H54 (cell line): ENCODE results near the gene UTP14C.

Experiments
- DNase-seq: peaks from one replicate; pipeline ENCODE4 v3.0.0; 2011; ENCODE audit warnings: low spot score, mixed read lengths; ENCODE audit not compliant: insufficient read length
- FAIRE-seq: peaks from 3 replicates; lab custom pipeline; 2011; peaks lifted over from hg19 to GRCh38; lab: Jason Lieb, UNC
- POLR2A ChIP-seq: IDR thresholded peaks from 2 replicates; pipeline ENCODE4 v1.6.1; 2011; ENCODE audit warnings: low read depth, mild to moderate bottlenecking, low read length

Gene UTP14C

GRCh38 chr13:51997641-51998330 lies 26.7 kb upstream of the UTP14C start:
- FAIRE-seq, result no peak
- TF ChIP-seq POLR2A, result no peak
- DNase-seq, result no peak

DNA sequence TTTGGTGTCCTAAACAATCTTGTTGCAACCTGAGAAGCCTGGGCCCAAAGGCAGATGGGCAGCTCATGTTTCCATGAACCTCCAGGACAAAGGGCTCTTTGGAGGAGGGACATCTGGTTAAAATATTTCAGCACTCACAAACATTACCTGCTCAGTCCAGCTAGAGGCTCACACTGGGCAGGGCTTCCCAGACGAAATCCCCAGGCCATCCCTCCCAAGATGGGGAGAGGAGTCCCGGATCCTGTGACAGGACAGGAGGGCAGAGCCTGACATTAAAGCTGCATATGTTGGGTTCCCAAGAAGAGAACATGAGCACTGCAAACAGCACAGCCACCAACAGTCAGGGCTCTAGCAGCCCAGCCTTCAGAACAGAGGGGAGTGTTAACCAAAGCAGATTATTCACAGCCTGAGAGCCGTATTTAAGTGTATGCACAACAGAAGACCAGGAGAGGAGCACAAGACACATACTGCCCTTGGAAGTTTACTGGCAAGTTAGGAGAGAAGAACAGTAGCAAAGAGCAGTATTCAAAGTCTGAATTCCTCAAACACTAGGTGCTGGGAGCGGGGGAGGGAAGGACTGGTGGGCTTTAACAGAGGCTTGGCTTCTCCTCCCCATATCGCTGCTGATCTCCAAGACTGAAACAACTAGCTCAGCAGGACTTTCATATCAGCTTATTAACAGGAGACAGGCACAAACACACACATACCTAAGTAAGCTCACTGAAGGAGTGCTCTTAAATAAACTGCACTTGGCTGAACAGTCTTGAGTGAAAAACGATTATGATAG lies 25.6 kb upstream of the UTP14C start:
- DNase-seq (no peak), FAIRE-seq (no peak)
- no peak for TF ChIP-seq POLR2A

DNA sequence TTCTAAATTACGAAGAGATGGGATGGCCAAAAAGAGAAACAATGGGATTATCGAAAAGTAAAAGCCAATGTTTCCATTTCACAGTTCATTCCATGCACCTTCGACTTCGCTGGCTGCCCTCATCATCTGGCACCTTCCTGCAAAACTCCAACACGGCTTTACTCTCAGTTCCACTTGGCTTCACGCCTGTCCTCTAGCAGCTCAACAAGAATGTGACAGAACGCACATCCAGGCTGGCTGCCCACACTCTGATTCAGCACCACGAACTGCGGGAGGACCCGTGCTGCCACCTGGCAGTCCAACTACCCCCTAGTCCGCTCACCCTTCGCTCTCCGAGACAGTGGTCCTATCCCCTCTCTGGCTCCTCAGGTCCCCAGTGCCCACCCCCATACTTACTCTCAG lies 25.0 kb upstream of the UTP14C start:
- DNase-seq (no peak), FAIRE-seq (no peak)
- no peak for TF ChIP-seq POLR2A

- FAIRE-seq (no peak), DNase-seq (no peak)
- TF ChIP-seq POLR2A, result no peak
Measured at GRCh38 chr13:51999921-52000320, 24.6 kb upstream of the UTP14C start.

GRCh38 chr13:52001120-52001731 lies 23.3 kb upstream of the UTP14C start:
- DNase-seq (peak; percentile 21), FAIRE-seq (no peak)
- no peak for TF ChIP-seq POLR2A

GRCh38 chr13:52002361-52002760 lies 22.1 kb upstream of the UTP14C start:
- DNase-seq (no peak), FAIRE-seq (no peak)
- TF ChIP-seq POLR2A, result no peak

DNA sequence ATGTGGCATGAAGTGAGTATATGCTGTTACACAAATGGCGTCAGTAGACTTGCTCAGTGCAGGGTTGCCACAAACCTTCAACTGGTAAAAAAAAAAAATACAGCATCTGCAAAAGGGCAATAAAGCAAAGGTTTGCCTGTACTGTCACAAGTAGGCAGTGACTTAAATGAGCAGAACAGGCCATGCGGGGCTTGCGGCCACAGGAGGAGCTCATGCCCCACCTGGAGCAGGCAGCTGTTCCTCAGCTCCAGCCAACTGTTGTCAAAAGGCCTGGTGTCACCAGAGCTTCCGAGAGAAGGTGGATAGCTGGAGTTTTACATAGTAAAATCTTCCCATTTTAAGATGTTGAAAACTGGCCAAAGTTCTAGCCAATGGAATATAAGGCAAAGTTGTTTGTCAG lies 20.9 kb upstream of the UTP14C start:
- DNase-seq (no peak), FAIRE-seq (no peak)
- TF ChIP-seq POLR2A, result no peak

DNA sequence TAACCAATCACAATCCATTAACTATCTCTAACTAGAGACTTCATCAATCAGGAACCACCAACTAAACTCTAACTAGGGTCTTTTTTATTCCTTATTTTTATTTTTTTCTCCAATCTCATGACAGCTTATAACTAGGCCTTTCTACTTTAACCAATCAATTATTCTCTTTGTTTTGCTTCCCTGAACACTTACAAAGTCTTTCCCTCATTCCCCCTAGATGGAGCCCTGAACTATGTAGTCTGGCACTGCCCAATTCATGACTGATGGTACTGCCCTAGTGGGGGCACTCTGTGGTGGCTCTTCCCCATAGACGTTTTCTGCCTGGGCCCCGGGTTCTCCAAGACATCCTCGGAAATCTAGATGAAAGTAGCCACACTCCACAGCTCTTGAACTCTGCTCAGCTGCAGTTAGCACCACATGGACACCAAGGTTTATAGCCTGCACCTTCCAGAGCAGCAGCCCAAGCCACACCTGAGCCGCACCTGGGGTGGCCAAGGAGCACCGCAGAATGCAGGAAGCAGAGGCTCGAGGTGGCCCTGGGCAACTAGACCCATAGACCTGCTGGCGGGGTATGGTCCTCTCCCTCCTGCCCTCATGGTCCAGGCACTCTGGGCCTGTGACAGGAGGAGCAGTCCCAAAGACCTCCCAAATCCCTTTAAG lies 19.9 kb upstream of the UTP14C start:
- no peak for DNase-seq
- no peak for TF ChIP-seq POLR2A
- no peak for FAIRE-seq

DNA sequence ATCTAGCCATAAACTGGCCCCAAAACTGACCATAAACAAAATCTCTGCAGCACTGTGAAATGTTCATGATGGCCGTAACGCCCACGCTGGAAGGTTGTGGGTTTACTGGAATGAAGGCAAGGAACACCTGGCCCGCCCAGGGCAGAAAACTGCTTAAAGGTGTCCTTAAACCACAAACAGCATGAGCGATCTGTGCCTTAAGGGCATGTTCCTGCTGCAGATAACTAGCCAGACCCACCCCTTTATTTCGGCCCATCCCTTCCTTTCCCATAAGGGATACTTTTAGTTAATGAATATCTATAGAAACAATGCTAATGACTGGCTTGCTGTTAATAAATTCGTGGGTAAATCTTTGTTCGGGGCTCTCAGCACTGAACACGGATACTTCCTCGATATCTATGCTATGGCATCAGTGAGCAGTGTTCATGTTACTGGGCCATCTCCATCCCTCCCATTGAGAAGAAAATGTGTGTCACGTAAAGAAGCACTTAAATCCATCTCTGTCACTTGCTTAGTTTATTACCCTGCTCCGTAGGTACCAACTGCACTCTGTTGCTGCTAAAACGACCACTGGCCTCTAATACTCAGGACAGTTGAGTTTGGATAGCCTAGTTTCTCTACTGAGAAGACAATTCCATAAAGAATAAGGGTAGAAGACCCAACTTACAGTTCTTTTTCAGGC lies 18.5 kb upstream of the UTP14C start:
- no peak for TF ChIP-seq POLR2A
- DNase-seq, result no peak
- no peak for FAIRE-seq

GRCh38 chr13:52006523-52007245 lies 17.8 kb upstream of the UTP14C start:
- FAIRE-seq, result no peak
- no peak for DNase-seq
- TF ChIP-seq POLR2A, result no peak

DNA sequence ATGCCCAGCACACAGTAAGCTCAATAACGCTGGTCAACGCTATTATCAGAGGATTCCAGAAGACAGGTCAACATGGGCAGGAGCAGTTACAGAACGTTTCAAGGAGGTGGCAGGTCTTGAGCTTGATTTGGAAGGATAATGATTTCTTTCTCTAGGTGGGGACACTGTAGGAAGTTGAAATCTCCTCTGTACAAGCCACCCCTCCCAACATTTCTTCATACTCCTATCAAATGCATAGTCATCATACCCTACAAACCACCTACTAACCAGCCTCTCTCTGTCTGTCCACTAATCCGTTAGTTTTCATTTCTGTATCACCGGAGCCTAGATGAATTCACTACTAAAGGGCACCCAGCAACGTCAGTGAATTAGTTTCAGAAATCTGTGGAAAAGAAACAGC lies 14.5 kb upstream of the UTP14C start:
- TF ChIP-seq POLR2A, result no peak
- FAIRE-seq, result no peak

DNA sequence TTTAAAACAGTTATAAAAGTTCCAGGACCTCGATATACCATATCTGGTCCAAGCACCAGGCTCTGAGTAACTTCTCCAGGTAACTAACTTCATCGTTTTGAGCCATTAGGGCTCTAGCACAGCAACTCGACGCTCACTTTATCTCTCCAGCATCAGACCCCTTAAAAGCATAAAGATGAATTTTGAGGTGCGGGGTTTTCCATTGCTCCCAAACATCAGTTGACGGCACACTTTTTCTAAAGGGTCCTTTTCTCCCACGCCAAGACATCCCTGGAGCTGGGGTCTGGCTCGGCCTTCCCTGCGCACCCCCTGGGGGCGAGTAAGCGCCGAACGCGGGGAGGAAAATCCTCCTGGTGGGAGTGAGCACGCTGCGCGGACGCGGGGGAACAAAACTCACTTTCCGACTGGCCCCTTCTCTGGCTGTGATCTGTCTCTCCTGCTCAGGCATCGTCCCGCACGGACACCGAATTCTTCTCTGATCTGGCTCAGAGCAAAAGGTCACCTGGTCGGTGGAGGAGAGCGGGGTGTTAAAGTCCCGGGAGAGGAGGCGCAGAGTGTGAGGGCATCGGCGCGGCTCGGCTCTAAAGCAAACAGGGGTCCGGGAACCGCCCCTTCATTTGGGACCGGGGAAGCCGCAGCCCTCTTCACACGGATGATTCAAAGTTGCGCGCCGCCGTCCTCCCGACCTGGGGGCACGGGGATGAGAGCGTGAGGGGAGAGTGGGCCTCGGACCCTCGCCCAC lies 13.4 kb upstream of the UTP14C start, which contains the start of gene ATP7B:
Gene ATP7B, minus strand, starts transcription at position 561 of the 742 bp plus-strand sequence. Its CDS starts 113 bp downstream, at position 448.
- TF ChIP-seq POLR2A, result no peak
- DNase-seq (peak; percentile 13), FAIRE-seq (no peak)

More for the DNA sequence above, 14.5 kb upstream of the UTP14C start:
- no peak for DNase-seq
